Right lobe of liver (tissue), 6 donors: ENCODE data around the gene B3GLCT. TPM values are rescaled to one million over a fixed set of nuclear protein-coding genes. Genes with fewer than 3 reads are reported as not detected.

ENCODE experiments used
- ATAC-seq, 4 donors: fragments of 200-7000 bp; cut with Tn5 transposase; one replicate each; pipeline ENCODE4 v1.9.1; 2020; ENCODE audit warnings: mild to moderate bottlenecking in 4 of 4, moderate library complexity in 4 of 4
- DNase-seq, 3 donors: peaks; one replicate each; pipeline ENCODE4 v3.0.0-alpha.2; 2020
- H3K27ac ChIP-seq, 3 donors: fragments of 200-600 bp; one replicate each; pipeline ENCODE4 v1.8.0; 2022
- H3K27me3 ChIP-seq, 2 donors: fragments of 200-600 bp; one replicate each; pipeline ENCODE4 v1.8.0; 2022
- H3K36me3 ChIP-seq, 4 donors: fragments of 200-600 bp; sonication (generic) in 1 of 4; one replicate each; pipeline versions ENCODE4 v1.5.1 to v1.8.0; 2017 to 2022; ENCODE audit warnings: control low read depth in 1 of 4
- H3K4me1 ChIP-seq, 4 donors: fragments of 200-600 bp; sonication (generic) in 1 of 4; one replicate each; pipeline versions ENCODE4 v1.5.1 to v1.8.0; 2017 to 2022; ENCODE audit warnings: control low read depth in 1 of 4
- H3K4me3 ChIP-seq, 3 donors: fragments of 200-600 bp; one replicate each; pipeline ENCODE4 v1.8.0; 2022
- H3K9me3 ChIP-seq, 4 donors: fragments of 200-600 bp; sonication (generic) in 1 of 4; one replicate each; pipeline versions ENCODE4 v1.5.1 to v1.8.0; 2017 to 2022; ENCODE audit warnings: control low read depth in 1 of 4
- POLR2A ChIP-seq: fragments of 450-650 bp; IDR thresholded peaks from one replicate; pipeline ENCODE4 v1.6.1; 2017; ENCODE audit warnings: antibody characterized with exemption, mild to moderate bottlenecking
- WGBS: methylation state at CpG from one replicate; pipeline ENCODE4 v1.1.6; 2018; ENCODE audit warnings: low coverage, low lambda C conversion rate; ENCODE audit not compliant: insufficient coverage; ENCODE audit errors: missing lambda C conversion rate; 5-methylcytosine and 5-hydroxymethylcytosine counted together
- intact Hi-C, 2 donors: fragments of 100-400 bp; cut with DNase I; formaldehyde crosslinking; loops; one replicate each; pipeline versions ENCODE4 v1.11.2 to v1.14.1; 2022
- total RNA-seq, 6 experiments: library from RNA; depleted of rRNA in 2 of 6; stranded (reverse); fragments of >200 nt in 2 of 6; fragmentation: NEBNext Ultra II Directional in 3 of 6; extraction: Animal tissue kit (Norgen Biotek cat#: 25700) in 3 of 6; gene quantifications; one replicate each; pipeline versions ENCODE4 v1.1.0 to v1.2.4, GENCODE V29; 2016 to 2023
- TF ChIP-seq, protein P1 (sequence below), 4 donors: fragments of 200-600 bp in 3 of 4; fragments of 450-650 bp in 1 of 4; IDR thresholded peaks; one replicate each; pipeline versions ENCODE4 v1.5.1 to v1.8.0; 2016 to 2022; ENCODE audit warnings: antibody characterized with exemption in 4 of 4, mild to moderate bottlenecking in 2 of 4
- donor health status: DM: no; HTN: yes; CAD: no.
- donor health status: DM: no; HTN: no; CAD: no.
- donor health status: DM: no; HTN: no; CAD: no.
- donor health status: DM: no; HTN: yes; CAD: no.
- donor health status: DM: no; HTN: yes; CAD: no.

B3GLCT gene
- total RNA-seq, 6 experiments from 2014 or later = 2.7 to 3.6 (median 3.0) TPM

DNA sequence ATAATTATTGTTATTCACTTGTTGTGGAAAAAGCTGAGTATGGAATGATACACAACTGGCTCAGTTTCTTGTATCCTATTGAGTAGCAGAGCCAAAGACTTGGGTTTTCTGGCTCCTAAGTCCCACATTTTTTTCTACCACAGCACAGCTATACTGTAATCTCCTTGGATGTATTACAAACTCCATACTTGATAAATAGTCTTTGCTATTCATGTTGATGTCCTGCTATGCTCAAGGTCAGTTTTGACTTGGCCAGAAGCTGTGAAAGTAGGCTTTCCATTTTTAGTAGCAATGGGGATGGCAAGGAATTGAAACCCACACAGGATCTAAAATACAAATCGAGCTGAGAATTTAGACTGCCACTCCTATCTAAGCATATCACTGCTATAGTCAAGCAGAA lies 79.1 kb downstream of the B3GLCT start:
- no peak for ATAC-seq
- H3K27me3 ChIP-seq = no peaks in the 10 kb centered on the region
- DNase-seq = no peak
- no peaks in the 10 kb centered on the region for H3K4me1 ChIP-seq
- no peak for TF ChIP-seq POLR2A
- intact Hi-C loops = no loop called here
- H3K9me3 ChIP-seq = no peaks in the 10 kb centered on the region
- no peak overlapping the region for H3K4me3 ChIP-seq
- no peaks in the 10 kb centered on the region for H3K36me3 ChIP-seq
- no peak overlapping the region for H3K27ac ChIP-seq
- WGBS = 89% methylated on average over 1 of the region's 1 CpG

DNA sequence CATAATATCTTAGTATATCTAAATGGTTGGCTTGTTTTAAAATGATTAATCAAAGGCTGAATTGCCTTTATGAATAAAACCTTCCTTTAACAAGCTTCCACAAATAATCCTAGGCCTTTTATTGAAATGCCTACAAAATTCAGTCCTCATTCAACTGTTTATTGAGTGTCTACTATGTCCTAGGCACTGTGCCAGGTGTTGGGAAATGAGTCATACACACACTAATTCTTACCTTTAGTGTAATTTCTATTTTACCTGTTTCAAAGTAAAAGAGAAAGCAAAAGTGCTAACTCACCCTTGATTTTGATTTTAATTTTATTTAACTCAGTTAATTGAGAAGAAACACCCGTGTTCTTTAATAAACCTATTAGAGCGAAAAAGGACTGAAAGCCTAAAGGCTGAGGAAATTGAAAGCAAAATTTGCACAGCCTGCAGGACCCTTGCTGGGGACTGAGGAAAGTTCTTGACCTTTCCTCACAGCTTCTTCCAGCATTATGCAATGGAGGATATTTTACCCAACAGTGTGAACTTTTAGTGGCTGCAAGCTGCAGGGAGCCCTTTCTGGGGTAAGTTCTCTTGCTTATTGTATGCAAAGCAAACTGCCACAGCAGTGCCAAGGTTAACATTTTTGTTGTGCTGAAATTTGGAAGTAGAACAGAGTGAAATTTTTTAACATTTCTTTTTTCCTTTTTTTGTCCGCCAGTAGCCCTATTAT lies 83.1 kb downstream of the B3GLCT start:
- Histone ChIP-seq H3K27me3 (no peaks in the 10 kb centered on the region), H3K4me3 (no peak overlapping the region), H3K9me3 (no peaks in the 10 kb centered on the region), H3K4me1 (no peaks in the 10 kb centered on the region), H3K36me3 (no peaks in the 10 kb centered on the region), H3K27ac (no peak overlapping the region)
- ATAC-seq (peak in 1 of 4 donors; percentile 21), DNase-seq (no peak)
- intact Hi-C loops = no loop called here
- TF ChIP-seq POLR2A = no peak
- TF ChIP-seq, protein P1, sequence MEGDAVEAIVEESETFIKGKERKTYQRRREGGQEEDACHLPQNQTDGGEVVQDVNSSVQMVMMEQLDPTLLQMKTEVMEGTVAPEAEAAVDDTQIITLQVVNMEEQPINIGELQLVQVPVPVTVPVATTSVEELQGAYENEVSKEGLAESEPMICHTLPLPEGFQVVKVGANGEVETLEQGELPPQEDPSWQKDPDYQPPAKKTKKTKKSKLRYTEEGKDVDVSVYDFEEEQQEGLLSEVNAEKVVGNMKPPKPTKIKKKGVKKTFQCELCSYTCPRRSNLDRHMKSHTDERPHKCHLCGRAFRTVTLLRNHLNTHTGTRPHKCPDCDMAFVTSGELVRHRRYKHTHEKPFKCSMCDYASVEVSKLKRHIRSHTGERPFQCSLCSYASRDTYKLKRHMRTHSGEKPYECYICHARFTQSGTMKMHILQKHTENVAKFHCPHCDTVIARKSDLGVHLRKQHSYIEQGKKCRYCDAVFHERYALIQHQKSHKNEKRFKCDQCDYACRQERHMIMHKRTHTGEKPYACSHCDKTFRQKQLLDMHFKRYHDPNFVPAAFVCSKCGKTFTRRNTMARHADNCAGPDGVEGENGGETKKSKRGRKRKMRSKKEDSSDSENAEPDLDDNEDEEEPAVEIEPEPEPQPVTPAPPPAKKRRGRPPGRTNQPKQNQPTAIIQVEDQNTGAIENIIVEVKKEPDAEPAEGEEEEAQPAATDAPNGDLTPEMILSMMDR (IDR thresholded peaks at IDR 0.05) = no peak
- 100% methylated on average over 3 of the region's 3 CpGs for WGBS

DNA sequence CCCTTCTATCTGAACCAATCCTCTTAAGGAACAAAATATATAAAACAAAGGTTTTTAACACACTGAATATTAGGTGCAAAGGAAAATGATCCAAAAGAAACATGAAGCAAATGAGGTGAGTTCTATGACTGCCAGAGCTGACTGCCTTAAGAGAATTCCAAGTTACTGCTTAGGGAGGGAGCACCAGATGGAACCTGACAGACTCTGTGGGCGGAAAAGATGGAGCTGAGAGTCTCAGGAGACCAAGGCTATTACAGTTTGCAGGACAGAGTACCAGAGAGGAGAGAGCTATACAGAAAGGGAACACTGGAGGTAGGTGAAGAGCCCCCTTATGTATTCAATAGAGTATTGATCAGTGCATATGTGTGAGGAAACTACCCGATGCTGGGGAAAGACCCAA lies 87.2 kb downstream of the B3GLCT start:
- WGBS = 100% methylated on average over 2 of the region's 2 CpGs
- Histone ChIP-seq H3K4me1 (no peaks in the 10 kb centered on the region), H3K9me3 (no peaks in the 10 kb centered on the region), H3K4me3 (no peak overlapping the region), H3K27ac (no peak overlapping the region), H3K27me3 (no peaks in the 10 kb centered on the region), H3K36me3 (peaks cover 0 to 2% (median 0%) of the 10 kb centered on the region in 4 donors)
- ATAC-seq (no peak), DNase-seq (no peak)
- no peak for TF ChIP-seq POLR2A
- TF ChIP-seq, protein P1 (IDR thresholded peaks at IDR 0.05) = no peak
- intact Hi-C loops = no loop called here

DNA sequence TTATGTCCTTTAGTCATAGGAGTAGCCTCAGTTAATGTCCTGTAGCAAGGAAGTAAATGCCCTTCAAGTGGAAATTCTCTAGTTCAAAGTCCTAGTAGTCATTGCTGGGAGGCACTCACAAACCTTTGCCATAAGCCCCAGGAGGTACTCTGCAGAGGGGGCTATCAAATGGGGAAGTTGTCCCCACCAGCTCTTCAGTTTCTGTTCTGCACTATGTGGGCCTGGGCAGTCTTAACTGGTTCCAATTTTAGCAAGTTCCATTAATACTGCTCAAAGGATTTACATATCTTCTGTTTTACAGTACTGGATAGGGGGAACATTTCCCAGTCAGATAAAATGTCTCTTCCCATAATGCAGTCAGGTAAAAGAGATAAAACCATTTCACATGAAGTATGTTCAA lies 101.3 kb downstream of the B3GLCT start:
- ATAC-seq (no peak), DNase-seq (no peak)
- H3K27ac ChIP-seq = no peak overlapping the region
- H3K4me3 ChIP-seq = no peak overlapping the region
- no peaks in the 10 kb centered on the region for H3K9me3 ChIP-seq
- intact Hi-C loops = no loop called here
- TF ChIP-seq, protein P1 (IDR thresholded peaks at IDR 0.05) = no peak
- no peak for TF ChIP-seq POLR2A
- H3K27me3 ChIP-seq = no peaks in the 10 kb centered on the region
- no peaks in the 10 kb centered on the region for H3K36me3 ChIP-seq
- no peaks in the 10 kb centered on the region for H3K4me1 ChIP-seq

DNA sequence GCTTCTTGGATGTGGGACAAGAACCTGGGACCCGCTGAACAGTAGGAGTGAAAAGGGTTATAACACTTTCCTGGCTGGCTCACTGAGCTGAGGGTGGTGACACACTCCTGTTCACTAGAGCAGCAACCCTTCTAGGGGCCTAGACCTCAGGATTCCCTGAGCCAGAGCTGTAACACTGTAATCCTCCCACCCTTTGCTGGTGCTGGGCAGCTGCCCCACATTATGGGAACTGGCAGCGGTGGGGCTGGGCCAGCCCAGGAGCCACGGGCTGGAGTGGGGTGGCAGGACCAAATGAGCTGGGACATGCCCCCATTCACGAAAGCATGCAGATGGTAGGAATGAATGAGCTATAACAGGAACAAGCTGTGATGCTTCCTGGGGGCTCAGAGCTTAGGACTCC lies 110.6 kb downstream of the B3GLCT start:
- Histone ChIP-seq H3K27me3 (no peaks in the 10 kb centered on the region), H3K4me3 (no peak overlapping the region), H3K4me1 (no peaks in the 10 kb centered on the region), H3K9me3 (peaks cover 0 to 10% (median 0%) of the 10 kb centered on the region in 4 donors), H3K36me3 (no peaks in the 10 kb centered on the region), H3K27ac (no peak overlapping the region)
- no peak for DNase-seq
- WGBS = 100% methylated on average over 2 of the region's 4 CpGs
- intact Hi-C loops = no loop called here
- TF ChIP-seq POLR2A = no peak
- TF ChIP-seq, protein P1 (IDR thresholded peaks at IDR 0.05) = no peak
- no peak for ATAC-seq
